WTC11 (cell line): ENCODE data around the gene NUDT14. TPM values are rescaled to one million over a fixed set of nuclear protein-coding genes. Genes with fewer than 3 reads are reported as not detected.

Source experiments
- ATAC-seq: fragments of 200-7000 bp; cut with Tn5 transposase; 2 replicates; pipeline ENCODE4 v1.10.0; 2021; ENCODE audit warnings: mild to moderate bottlenecking, moderate library complexity
- CTCF ChIA-PET: fragments of 300-600 bp; sonication (Branson Sonifier 250); formaldehyde crosslinking; loops from one replicate; lab custom pipeline; 2021; ENCODE audit warnings: antibody characterized with exemption; lab: Charles Lee
- POLR2A ChIA-PET: fragments of 350-600 bp; sonication (Branson Sonifier 250); formaldehyde crosslinking; loops from one replicate; lab custom pipeline; 2021; ENCODE audit warnings: antibody characterized with exemption; lab: Charles Lee
- DNase-seq: peaks from one replicate; pipeline ENCODE4 v3.0.0; 2021; ENCODE audit warnings: low spot score
- H3K27ac Mint-ChIP-seq: 2 replicates; pipeline ENCODE4 v1.8.0; 2021; ENCODE audit warnings: mixed read lengths
- H3K27me3 Mint-ChIP-seq: 2 replicates; pipeline ENCODE4 v1.8.0; 2021; ENCODE audit warnings: low read depth, mild to moderate bottlenecking, moderate library complexity, mixed read lengths
- H3K36me3 Mint-ChIP-seq: 2 replicates; pipeline ENCODE4 v1.8.0; 2021; ENCODE audit warnings: mixed read lengths
- H3K4me1 Mint-ChIP-seq: 2 replicates; pipeline ENCODE4 v1.8.0; 2022; ENCODE audit warnings: mixed read lengths
- H3K4me3 Mint-ChIP-seq: 2 replicates; pipeline ENCODE4 v1.8.0; 2021; ENCODE audit warnings: mild to moderate bottlenecking, moderate library complexity, mixed read lengths
- H3K9me3 Mint-ChIP-seq: 2 replicates; pipeline ENCODE4 v1.8.0; 2021; ENCODE audit warnings: mixed read lengths
- EMX1 ChIP-seq: fragments of 250-450 bp; sonication (Bioruptor Pico); IDR thresholded peaks from 2 replicates; pipeline ENCODE4 v1.8.0; 2021; ENCODE audit warnings: mild to moderate bottlenecking
- ESRRA ChIP-seq: sonication (generic); formaldehyde crosslinking; IDR thresholded peaks from 2 replicates; pipeline ENCODE4 v1.8.1; 2022; ENCODE audit warnings: mild to moderate bottlenecking, missing genetic modification reagents, borderline replicate concordance
- FOXJ3 ChIP-seq: sonication (generic); formaldehyde crosslinking; IDR thresholded peaks from 2 replicates; pipeline ENCODE4 v1.9.0; 2021; ENCODE audit warnings: missing genetic modification reagents, mild to moderate bottlenecking, borderline replicate concordance
- JUN ChIP-seq: sonication (generic); formaldehyde crosslinking; IDR thresholded peaks from 2 replicates; pipeline ENCODE4 v1.8.0; 2023; ENCODE audit warnings: mild to moderate bottlenecking, missing genetic modification reagents
- MXD4 ChIP-seq: fragments of 250-450 bp; sonication (Bioruptor Pico); IDR thresholded peaks from 2 replicates; pipeline ENCODE4 v1.8.0; 2021; ENCODE audit warnings: mild to moderate bottlenecking, moderate library complexity, borderline replicate concordance
- NFATC4 ChIP-seq: fragments of 250-450 bp; sonication (Bioruptor Pico); IDR thresholded peaks from 2 replicates; pipeline ENCODE4 v1.9.0; 2021; ENCODE audit warnings: mild to moderate bottlenecking
- NFYB ChIP-seq: sonication (generic); formaldehyde crosslinking; conservative IDR thresholded peaks from 2 replicates; pipeline ENCODE4 v1.8.0; 2022; ENCODE audit warnings: low read depth, missing genetic modification reagents
- NR1H2 ChIP-seq: sonication (generic); formaldehyde crosslinking; IDR thresholded peaks from 2 replicates; pipeline ENCODE4 v1.9.0; 2021; ENCODE audit warnings: mild to moderate bottlenecking, moderate library complexity, missing genetic modification reagents
- OVOL2 ChIP-seq: fragments of 250-450 bp; sonication (Bioruptor Pico); IDR thresholded peaks from 2 replicates; pipeline ENCODE4 v1.9.0; 2021; ENCODE audit warnings: mild to moderate bottlenecking, borderline replicate concordance
- PRRX2 ChIP-seq: fragments of 250-450 bp; sonication (Bioruptor Pico); IDR thresholded peaks from 2 replicates; pipeline ENCODE4 v1.8.0; 2021; ENCODE audit warnings: mild to moderate bottlenecking
- RELA ChIP-seq: sonication (generic); formaldehyde crosslinking; IDR thresholded peaks from 2 replicates; pipeline ENCODE4 v1.8.1; 2022; ENCODE audit warnings: missing genetic modification reagents, mild to moderate bottlenecking, borderline replicate concordance
- SMAD3 ChIP-seq: sonication (generic); formaldehyde crosslinking; IDR thresholded peaks from 2 replicates; pipeline ENCODE4 v1.8.0; 2022; ENCODE audit warnings: missing genetic modification reagents, mild to moderate bottlenecking, borderline replicate concordance
- ZBTB21 ChIP-seq: sonication (generic); formaldehyde crosslinking; IDR thresholded peaks from 2 replicates; pipeline ENCODE4 v1.8.1; 2023; ENCODE audit warnings: mild to moderate bottlenecking, missing genetic modification reagents, borderline replicate concordance
- ZNF317 ChIP-seq: sonication (generic); formaldehyde crosslinking; IDR thresholded peaks from 2 replicates; pipeline ENCODE4 v1.8.1; 2023; ENCODE audit warnings: low read depth, mild to moderate bottlenecking, moderate library complexity, missing genetic modification reagents, borderline replicate concordance
- ZNF396 ChIP-seq: fragments of 250-450 bp; sonication (Bioruptor Pico); IDR thresholded peaks from 2 replicates; pipeline ENCODE4 v1.8.0; 2021; ENCODE audit warnings: mild to moderate bottlenecking, moderate library complexity, borderline replicate concordance
- ZNF416 ChIP-seq: fragments of 250-450 bp; sonication (Bioruptor Pico); IDR thresholded peaks from 2 replicates; pipeline ENCODE4 v1.9.0; 2021; ENCODE audit warnings: mild to moderate bottlenecking, inconsistent platforms
- ZNF671 ChIP-seq: fragments of 250-450 bp; sonication (Bioruptor Pico); IDR thresholded peaks from 2 replicates; pipeline ENCODE4 v1.8.0; 2021; ENCODE audit warnings: mild to moderate bottlenecking
- total RNA-seq: library from RNA; stranded (reverse); gene quantifications from 3 replicates; pipeline ENCODE4 v1.2.3, GENCODE V29; 2021
- TF ChIP-seq, protein P1 (sequence below): sonication (generic); formaldehyde crosslinking; IDR thresholded peaks from 2 replicates; pipeline ENCODE4 v1.8.0; 2022; ENCODE audit warnings: missing genetic modification reagents
- TF ChIP-seq, protein P2 (sequence below): sonication (generic); formaldehyde crosslinking; IDR thresholded peaks from 2 replicates; pipeline ENCODE4 v1.8.0; 2022; ENCODE audit warnings: mild to moderate bottlenecking, missing genetic modification reagents
- TF ChIP-seq, protein P3 (sequence below): sonication (generic); formaldehyde crosslinking; IDR thresholded peaks from 2 replicates; pipeline ENCODE4 v1.8.1; 2022; ENCODE audit warnings: mild to moderate bottlenecking, missing genetic modification reagents, moderate library complexity, borderline replicate concordance
- TF ChIP-seq, protein P4 (sequence below): sonication (generic); formaldehyde crosslinking; IDR thresholded peaks from 2 replicates; pipeline ENCODE4 v1.8.1; 2022; ENCODE audit warnings: mild to moderate bottlenecking, moderate library complexity, missing genetic modification reagents

The NUDT14 gene
- total RNA-seq, 1 experiment from 2014 or later, result 35.4 TPM

DNA sequence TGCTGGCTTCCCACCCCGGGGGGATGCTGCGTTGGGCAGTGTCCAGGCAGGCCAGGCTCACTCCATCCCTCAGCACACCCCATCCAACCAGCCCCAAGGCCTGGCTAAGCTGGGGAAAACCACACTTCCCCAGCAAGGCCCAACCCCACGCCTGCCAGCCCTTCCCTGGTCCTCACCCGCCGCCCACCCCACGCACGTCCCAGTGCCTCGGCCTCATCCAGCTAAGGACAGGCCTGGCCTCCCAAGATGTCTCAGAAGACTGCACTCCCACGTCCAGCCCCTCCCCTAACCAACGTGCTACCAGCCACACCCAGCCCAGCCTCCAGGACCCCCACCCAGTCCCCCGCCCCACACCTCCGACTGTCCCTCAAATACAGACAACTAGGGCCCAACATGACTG, 22.3 kb downstream of the NUDT14 start:
- H3K4me3 Mint-ChIP-seq, result no peak overlapping the region
- no peak for DNase-seq
- ChIA-PET CTCF (interaction anchor here (0.8 kb wide), 1 partner anchor 23 kb away, joined by 8 read pairs; no protein-coding TSS in a partner anchor), POLR2A (no interaction called here)
- H3K9me3 Mint-ChIP-seq, result no peaks in the 10 kb centered on the region
- ATAC-seq, result no peak
- TF ChIP-seq ZNF416 (CRISPR knock-in tag), result no peak
- TF ChIP-seq PRRX2 (CRISPR knock-in tag), result no peak
- no peak for TF ChIP-seq SMAD3 (CRISPR knock-in tag)
- no peak for TF ChIP-seq FOXJ3
- no peak for TF ChIP-seq OVOL2 (CRISPR knock-in tag)
- no peak for TF ChIP-seq ZNF671 (CRISPR knock-in tag)
- no peak for TF ChIP-seq JUN (CRISPR knock-in tag)
- TF ChIP-seq, protein P1, sequence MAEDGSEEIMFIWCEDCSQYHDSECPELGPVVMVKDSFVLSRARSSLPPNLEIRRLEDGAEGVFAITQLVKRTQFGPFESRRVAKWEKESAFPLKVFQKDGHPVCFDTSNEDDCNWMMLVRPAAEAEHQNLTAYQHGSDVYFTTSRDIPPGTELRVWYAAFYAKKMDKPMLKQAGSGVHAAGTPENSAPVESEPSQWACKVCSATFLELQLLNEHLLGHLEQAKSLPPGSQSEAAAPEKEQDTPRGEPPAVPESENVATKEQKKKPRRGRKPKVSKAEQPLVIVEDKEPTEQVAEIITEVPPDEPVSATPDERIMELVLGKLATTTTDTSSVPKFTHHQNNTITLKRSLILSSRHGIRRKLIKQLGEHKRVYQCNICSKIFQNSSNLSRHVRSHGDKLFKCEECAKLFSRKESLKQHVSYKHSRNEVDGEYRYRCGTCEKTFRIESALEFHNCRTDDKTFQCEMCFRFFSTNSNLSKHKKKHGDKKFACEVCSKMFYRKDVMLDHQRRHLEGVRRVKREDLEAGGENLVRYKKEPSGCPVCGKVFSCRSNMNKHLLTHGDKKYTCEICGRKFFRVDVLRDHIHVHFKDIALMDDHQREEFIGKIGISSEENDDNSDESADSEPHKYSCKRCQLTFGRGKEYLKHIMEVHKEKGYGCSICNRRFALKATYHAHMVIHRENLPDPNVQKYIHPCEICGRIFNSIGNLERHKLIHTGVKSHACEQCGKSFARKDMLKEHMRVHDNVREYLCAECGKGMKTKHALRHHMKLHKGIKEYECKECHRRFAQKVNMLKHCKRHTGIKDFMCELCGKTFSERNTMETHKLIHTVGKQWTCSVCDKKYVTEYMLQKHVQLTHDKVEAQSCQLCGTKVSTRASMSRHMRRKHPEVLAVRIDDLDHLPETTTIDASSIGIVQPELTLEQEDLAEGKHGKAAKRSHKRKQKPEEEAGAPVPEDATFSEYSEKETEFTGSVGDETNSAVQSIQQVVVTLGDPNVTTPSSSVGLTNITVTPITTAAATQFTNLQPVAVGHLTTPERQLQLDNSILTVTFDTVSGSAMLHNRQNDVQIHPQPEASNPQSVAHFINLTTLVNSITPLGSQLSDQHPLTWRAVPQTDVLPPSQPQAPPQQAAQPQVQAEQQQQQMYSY (CRISPR knock-in tag), result no peak
- TF ChIP-seq ESRRA (CRISPR knock-in tag), result no peak
- TF ChIP-seq ZBTB21 (CRISPR knock-in tag), result no peak
- H3K4me1 Mint-ChIP-seq, result no peaks in the 10 kb centered on the region; the same call in 1 of the 2 replicates
- no peaks in the 10 kb centered on the region for H3K36me3 Mint-ChIP-seq
- no peak overlapping the region for H3K27ac Mint-ChIP-seq
- H3K27me3 Mint-ChIP-seq, result no peaks in the 10 kb centered on the region

DNA sequence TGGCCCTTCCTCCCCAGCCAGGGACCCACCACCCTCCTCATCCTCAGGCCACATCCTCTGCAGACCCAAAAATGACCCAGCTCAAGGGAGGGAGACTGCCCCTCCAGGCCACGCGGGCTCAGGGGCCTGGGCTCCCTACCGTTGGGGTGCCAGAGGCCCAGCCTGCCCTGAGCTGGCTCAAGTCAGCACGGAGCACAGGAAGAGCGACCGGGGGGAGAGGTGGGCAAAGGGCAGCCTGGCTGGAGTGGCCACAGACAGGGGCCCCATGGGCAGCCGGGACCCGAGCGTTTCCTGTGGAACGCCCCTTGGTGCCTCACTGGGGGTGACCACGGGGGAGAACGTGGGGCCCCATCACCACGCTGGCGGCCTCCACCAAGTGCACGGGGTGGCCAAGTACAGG, 23.2 kb downstream of the NUDT14 start:
- ChIA-PET POLR2A (no interaction called here), CTCF (interaction anchor here (0.7 to 3.9 kb wide), 3 partner anchors 11 to 97 kb away, joined by 3 to 20 read pairs (median 4); partner anchors contain the start of gene JAG2)
- no peaks in the 10 kb centered on the region for H3K9me3 Mint-ChIP-seq
- no peaks in the 10 kb centered on the region for H3K27me3 Mint-ChIP-seq
- H3K36me3 Mint-ChIP-seq, result no peaks in the 10 kb centered on the region
- H3K4me3 Mint-ChIP-seq, result no peak overlapping the region
- H3K27ac Mint-ChIP-seq, result no peak overlapping the region
- no peak for DNase-seq
- no peaks in the 10 kb centered on the region; the same call in 1 of the 2 replicates for H3K4me1 Mint-ChIP-seq
- TF ChIP-seq, protein P1 (CRISPR knock-in tag), result no peak
- TF ChIP-seq ZNF317 (CRISPR knock-in tag) (no peak), NFYB (CRISPR knock-in tag) (no peak), NFATC4 (CRISPR knock-in tag) (no peak), RELA (CRISPR knock-in tag) (no peak), NR1H2 (CRISPR knock-in tag) (no peak), ZBTB21 (CRISPR knock-in tag) (no peak), MXD4 (CRISPR knock-in tag) (no peak), EMX1 (CRISPR knock-in tag) (no peak), ZNF396 (CRISPR knock-in tag) (no peak)
- TF ChIP-seq, protein P2, sequence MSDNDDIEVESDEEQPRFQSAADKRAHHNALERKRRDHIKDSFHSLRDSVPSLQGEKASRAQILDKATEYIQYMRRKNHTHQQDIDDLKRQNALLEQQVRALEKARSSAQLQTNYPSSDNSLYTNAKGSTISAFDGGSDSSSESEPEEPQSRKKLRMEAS (CRISPR knock-in tag), result no peak
- TF ChIP-seq, protein P3, sequence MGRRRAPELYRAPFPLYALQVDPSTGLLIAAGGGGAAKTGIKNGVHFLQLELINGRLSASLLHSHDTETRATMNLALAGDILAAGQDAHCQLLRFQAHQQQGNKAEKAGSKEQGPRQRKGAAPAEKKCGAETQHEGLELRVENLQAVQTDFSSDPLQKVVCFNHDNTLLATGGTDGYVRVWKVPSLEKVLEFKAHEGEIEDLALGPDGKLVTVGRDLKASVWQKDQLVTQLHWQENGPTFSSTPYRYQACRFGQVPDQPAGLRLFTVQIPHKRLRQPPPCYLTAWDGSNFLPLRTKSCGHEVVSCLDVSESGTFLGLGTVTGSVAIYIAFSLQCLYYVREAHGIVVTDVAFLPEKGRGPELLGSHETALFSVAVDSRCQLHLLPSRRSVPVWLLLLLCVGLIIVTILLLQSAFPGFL (CRISPR knock-in tag), result no peak
- TF ChIP-seq, protein P4, sequence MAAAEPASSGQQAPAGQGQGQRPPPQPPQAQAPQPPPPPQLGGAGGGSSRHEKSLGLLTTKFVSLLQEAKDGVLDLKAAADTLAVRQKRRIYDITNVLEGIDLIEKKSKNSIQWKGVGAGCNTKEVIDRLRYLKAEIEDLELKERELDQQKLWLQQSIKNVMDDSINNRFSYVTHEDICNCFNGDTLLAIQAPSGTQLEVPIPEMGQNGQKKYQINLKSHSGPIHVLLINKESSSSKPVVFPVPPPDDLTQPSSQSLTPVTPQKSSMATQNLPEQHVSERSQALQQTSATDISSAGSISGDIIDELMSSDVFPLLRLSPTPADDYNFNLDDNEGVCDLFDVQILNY (CRISPR knock-in tag), result no peak
- no peak for ATAC-seq
